EH (cell line): ENCODE measurements around the gene UBAC2.
A peak's percentile ranks its signal among the peaks of the same experiment; 100 is the strongest.

Source experiments
- DNase-seq: peaks from one replicate; pipeline ENCODE4 v3.0.0-alpha.2; 2015; ENCODE audit warnings: low read depth

Gene UBAC2

GRCh38 chr13:99271249-99271648, 70.6 kb downstream of the UBAC2 start:
- DNase-seq = no peak

DNA sequence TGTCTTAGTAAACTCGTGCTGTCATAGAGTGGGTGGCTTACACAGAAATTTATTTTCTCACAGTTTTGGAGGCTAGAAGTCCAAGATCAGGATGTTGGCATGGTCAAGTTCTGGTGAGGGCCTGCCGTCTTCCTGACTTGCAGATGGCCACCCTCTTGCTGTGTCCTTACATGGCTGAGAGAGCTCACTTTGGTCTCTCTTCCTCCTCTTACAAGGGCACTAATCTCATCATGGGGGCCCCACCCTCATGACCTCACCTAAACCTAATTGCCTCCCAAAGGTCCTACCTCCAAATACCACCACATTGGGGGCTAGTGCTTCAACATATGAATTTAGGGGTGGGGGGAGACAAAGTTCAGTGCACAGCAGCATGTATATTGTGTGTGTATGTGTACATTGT, 71.8 kb downstream of the UBAC2 start:
- DNase-seq = no peak

- DNase-seq = no peak
These were observed 72.5 kb downstream of the UBAC2 start for GRCh38 chr13:99273128-99273527.

- peak; percentile 66 for DNase-seq
These were observed 74.4 kb downstream of the UBAC2 start for GRCh38 chr13:99275093-99275469.

DNA sequence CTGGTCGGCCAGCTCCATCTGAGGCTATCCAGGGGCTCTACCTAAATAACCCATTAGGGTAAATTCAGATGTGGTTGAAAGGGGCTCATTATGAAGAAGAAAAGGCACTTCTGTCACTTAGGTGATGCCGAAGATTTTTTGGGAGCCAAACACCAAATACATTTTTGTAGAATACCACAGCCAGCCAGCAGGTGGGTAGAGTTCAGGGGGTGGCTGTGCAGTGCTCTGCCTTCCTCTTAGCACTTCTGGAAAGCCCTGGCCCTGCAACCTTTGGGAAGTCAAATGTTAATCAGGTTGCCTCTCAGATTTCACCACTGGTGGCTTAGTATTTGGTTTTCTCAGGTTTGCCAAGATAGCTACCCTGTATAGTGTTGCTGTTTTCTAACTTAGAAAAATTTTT, 76.1 kb downstream of the UBAC2 start:
- no peak for DNase-seq

- DNase-seq = no peak
These were observed 77.0 kb downstream of the UBAC2 start for GRCh38 chr13:99277629-99278028.

GRCh38 chr13:99278200-99278599, 77.5 kb downstream of the UBAC2 start:
- no peak for DNase-seq

- no peak for DNase-seq
These were observed 78.2 kb downstream of the UBAC2 start for GRCh38 chr13:99278843-99279242.

DNA sequence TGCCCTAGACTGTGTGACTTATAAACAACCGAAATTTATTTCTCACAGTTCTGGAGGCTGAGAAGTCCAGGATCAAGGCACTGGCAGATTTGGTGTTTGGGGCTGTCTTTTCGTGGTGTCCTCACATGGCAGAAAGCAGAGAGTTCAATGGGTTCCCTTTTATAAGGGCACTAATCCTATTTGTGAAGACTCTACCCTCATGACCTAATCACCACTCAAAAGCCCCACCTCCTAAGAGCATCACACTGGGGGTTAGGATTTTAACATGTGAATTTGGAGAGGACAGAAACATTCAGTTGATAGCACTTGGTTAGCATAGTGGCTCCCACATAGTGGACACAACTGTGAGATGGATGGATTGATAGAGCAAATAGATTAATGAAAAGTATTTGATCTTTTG, 79.0 kb downstream of the UBAC2 start:
- DNase-seq = no peak

- DNase-seq = peak; percentile 48
These were observed 79.5 kb downstream of the UBAC2 start for GRCh38 chr13:99280166-99280565.

DNA sequence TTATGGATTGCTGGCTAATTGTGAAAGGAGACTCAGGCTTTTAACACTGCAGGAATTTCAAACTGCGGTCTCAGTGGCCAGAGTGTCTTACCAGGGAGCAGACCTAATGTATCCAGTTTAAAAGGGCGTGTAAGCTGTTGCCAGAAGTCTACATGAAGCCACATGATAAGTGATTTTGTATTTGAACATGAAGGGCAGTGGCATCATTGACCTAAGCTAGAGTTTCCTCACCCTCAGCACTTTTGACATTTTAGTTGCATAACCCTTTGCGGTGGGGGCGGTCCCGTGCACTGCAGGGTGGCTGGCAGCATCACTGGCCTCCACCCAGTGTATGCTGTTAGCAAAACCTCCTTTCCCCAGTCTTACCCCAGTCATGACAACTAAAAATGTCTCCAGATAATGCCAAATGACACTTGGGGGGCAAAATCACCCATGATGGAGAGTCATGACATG, 81.2 kb downstream of the UBAC2 start:
- DNase-seq = no peak

DNA sequence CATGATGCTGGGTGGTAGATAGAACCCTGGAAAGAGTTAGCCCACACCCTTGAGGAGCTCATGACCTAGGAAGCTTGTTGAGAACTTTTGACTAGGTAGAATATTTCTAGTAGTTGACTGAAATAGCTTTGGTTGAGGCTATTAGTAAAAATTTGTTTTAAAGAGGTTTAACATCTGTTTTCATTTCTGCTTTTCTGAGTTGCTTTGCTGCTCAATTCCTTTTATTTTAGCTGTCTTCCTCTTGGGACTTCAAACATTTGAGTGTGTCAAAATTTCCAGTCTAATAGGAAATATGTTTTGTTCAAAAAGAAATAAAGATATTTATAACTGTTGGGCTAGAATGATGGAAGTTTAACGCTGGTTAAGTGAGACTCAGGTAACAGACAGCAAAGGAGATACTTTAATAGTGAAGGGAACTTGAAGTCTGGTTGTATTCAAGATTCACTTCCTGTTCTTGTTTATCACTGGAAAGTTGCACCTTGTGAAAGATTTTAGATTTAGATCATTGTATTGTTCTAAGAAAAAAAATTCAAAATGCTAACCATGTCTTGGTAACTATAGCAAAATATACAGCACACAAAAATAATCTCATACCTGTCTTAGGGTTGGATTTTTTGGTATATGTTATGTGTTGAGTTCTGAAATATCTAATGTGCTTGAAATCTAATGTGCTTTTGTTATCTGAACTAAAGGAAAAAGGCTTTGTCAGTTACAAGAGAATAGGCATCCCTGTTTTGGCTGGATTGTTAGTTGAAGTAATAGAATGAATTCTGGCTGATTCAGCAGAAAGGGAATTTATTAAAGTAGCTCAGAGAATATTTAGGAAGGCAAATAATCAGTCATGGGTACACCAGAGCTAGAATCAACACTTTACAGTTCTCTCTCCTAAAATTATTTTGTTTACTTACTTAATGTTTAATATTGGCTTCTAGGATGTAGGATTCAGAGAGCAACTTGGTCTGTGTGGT, 81.9 kb downstream of the UBAC2 start:
- no peak for DNase-seq

DNA sequence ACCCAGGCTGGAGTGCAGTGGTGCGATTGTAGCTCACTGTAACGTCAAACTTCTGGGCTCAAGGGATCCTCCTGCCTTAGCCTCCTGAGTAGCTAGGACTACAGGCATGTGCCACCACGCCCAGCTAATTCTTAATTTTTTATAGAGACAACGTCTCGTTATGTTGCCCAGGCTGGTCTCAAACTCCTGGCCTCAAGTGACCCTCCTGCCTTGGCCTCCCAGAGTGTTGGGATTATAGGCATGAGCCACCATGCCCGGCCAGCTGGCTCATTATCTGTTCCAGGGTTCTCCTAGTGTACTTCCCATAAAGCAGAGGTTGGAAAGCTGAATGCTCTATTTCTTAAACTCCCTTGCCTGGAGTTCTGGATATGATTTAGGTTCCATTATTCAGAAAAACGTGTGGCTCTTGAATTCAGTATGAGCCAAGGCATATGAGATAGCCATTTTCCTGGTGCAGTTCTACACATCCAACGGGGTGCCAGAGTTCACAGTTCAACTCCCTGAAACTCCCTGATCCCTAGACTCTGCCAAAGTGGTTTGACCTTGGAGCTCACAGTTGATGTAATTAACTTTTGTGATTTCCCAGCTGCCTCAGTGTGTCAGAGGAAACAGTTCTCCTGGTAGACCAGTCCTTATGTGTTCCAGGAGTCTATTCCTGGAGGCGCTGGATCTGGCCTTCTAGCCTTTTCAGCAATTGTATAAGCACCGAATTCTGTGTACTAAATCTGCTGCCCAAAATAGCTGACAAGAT, 85.0 kb downstream of the UBAC2 start:
- DNase-seq = no peak

DNA sequence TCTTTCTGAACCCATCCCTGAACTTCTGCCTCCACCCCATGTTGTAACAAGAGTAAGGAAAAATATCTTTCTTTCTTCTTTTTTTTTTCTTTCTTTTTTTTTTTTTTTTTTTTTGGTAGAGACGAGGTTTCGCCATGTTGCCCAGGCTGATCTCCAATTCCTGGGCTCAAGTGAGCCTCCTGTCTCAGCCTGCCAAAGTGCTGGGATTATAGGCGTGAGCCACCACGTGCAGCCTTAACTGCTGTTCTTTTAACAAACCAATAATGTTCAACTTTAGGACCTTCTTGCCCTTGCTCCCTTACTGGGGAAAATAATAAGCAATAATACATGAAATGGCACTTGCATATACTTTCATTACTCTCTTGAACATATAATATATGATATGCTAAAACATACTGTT, 86.9 kb downstream of the UBAC2 start:
- no peak for DNase-seq

DNA sequence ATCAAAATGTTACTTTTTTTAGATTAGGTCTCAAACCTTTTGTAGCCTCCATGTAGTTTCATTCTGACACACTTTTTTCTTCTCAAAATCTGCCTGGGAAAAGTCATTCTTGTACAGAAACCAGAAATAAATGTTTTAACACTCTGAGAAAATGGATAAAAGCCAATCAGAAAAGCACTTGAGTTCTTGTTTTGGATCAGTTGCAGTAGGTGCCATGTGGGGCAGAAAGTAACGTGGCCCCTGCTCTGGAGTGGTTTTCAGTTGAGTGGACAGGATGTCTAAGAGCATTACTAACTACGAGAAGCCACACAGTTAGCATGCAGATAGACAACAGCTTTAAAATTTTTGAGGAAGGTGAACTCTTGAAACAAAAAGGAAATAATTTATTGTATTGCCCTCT, 87.4 kb downstream of the UBAC2 start:
- DNase-seq = no peak

GRCh38 chr13:99289271-99289670, 88.6 kb downstream of the UBAC2 start:
- no peak for DNase-seq

DNA sequence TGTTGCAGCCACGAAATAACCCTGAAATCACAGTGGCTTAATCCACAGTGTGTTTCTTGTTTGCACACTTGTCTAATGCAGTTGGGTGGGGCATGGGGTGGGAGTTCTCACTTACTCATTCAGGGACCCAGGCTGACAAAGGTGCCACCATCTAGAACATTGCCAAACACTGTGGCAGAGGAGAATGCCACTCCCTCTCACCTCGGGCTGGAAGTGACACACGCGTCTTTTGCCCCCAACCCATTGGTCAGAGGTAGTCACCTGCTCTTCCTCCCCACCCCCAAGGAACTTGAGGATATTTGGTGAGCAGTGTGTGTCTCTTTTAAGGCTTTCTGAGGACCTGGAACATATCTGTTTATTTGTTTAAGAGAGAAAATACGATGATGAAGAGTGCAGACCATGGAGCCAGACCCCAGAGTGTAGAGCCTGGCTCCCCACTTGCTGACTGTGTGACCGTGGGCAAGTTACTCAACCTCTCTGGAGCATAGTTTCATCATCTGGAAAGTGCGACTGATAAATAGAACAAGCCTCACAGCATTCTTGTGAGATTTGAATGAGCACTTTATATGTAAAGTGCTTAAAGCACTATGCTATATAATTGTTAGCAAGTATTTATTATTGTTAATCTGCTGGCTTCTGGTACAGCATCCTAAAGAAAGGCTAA, 89.2 kb downstream of the UBAC2 start:
- no peak for DNase-seq

- no peak for DNase-seq
These were observed 90.2 kb downstream of the UBAC2 start for GRCh38 chr13:99290894-99291293.

DNA sequence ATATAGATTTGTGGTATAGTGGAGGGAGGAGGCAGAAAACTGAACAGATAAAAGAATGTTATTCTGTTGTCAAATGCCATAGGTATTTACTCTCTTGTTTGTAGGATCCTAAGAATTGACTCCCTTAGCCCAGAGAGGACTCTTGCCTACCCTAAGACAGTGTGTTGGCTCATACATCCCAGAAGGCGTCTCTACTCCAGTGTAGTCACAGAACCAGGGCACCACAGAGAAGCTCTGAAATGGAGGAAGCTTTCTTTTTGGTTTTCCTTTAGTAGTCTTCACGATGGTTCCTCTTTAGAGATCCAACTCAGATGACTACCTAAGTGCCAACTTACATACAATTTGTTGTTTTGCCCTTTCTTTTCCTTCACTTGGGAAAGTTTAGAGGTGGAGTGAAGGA, 92.5 kb downstream of the UBAC2 start:
- DNase-seq = no peak

GRCh38 chr13:99294198-99294597, 93.5 kb downstream of the UBAC2 start:
- no peak for DNase-seq

DNA sequence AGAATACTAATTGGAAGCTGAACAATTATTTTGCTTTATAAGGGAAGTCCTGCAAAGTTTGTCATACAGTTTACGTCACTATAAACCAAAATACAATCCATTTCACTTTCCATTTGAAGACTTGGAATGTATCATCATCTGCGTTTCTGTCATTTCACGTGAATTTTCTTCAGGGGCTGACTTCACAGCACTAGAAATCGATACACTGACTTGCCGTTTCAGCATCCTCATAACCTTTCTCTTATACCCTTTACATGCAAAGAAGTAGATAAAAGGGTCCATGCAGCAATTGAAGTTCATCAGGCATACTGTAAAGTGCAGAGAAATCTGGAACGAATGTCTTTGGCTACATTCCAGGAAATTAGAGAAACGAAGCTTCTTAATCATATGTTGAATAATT, 94.3 kb downstream of the UBAC2 start:
- DNase-seq = no peak

- no peak for DNase-seq
These were observed 95.0 kb downstream of the UBAC2 start for GRCh38 chr13:99295488-99296252.
